ENCODE measurements around the gene ACOT7.

DNA sequence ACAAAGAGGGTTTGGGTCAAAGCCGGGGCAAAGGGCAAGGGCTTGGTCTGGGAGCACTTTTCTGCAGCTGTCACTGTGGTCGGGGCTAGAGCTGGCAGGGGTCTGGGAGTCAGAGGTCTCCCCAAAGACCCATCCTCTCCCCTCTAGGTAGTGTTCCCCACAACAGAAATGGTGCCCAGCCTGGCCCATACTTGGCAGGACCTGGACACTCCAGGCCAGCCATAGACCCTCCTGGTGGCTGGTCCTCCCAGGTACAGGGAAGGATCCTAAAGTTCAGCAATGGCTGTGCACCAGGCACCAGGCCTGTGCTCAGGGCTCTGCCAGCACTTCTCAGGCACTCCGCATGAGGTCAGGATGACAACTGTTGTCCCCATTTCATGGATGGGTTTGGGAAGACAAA is 42.0 kb upstream of the ACOT7 start:
- TF ChIP-seq, protein P1, sequence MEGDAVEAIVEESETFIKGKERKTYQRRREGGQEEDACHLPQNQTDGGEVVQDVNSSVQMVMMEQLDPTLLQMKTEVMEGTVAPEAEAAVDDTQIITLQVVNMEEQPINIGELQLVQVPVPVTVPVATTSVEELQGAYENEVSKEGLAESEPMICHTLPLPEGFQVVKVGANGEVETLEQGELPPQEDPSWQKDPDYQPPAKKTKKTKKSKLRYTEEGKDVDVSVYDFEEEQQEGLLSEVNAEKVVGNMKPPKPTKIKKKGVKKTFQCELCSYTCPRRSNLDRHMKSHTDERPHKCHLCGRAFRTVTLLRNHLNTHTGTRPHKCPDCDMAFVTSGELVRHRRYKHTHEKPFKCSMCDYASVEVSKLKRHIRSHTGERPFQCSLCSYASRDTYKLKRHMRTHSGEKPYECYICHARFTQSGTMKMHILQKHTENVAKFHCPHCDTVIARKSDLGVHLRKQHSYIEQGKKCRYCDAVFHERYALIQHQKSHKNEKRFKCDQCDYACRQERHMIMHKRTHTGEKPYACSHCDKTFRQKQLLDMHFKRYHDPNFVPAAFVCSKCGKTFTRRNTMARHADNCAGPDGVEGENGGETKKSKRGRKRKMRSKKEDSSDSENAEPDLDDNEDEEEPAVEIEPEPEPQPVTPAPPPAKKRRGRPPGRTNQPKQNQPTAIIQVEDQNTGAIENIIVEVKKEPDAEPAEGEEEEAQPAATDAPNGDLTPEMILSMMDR (IDR thresholded peaks at IDR 0.05), result no peak
- no peak for TF ChIP-seq EZH2 (IDR thresholded peaks at IDR 0.05; ENCODE audit: borderline replicate concordance, insufficient read depth, low read depth, low read length, poor library complexity, severe bottlenecking)
